Lower lobe of right lung (tissue), 2 donors: ENCODE measurements around the gene CTSW. TPM values are rescaled to one million over a fixed set of nuclear protein-coding genes. Genes with fewer than 3 reads are reported as not detected.

Source experiments
- ATAC-seq, 2 donors: fragments of 200-7000 bp; cut with Tn5 transposase; one replicate each; pipeline ENCODE4 v1.9.1; 2020 to 2022; ENCODE audit warnings: mild to moderate bottlenecking in 2 of 2, moderate library complexity in 2 of 2
- DNase-seq: peaks from one replicate; pipeline ENCODE4 v3.0.0-alpha.2; 2020
- H3K27ac ChIP-seq: fragments of 200-600 bp; one replicate; pipeline ENCODE4 v1.8.0; 2022
- H3K27me3 ChIP-seq: fragments of 200-600 bp; one replicate; pipeline ENCODE4 v1.8.0; 2022; ENCODE audit warnings: low read depth
- H3K36me3 ChIP-seq: fragments of 200-600 bp; one replicate; pipeline ENCODE4 v1.8.0; 2022; ENCODE audit warnings: mild to moderate bottlenecking
- H3K4me1 ChIP-seq: fragments of 200-600 bp; one replicate; pipeline ENCODE4 v1.8.0; 2022
- H3K4me3 ChIP-seq: fragments of 200-600 bp; one replicate; pipeline ENCODE4 v1.8.0; 2022; ENCODE audit warnings: mild to moderate bottlenecking
- H3K9me3 ChIP-seq: fragments of 200-600 bp; one replicate; pipeline ENCODE4 v1.8.0; 2022
- intact Hi-C: fragments of 100-400 bp; cut with DNase I; formaldehyde crosslinking; loops from one replicate; pipeline ENCODE4 v1.11.0; 2022
- total RNA-seq: library from RNA; stranded (reverse); fragmentation: NEBNext Ultra II Directional; extraction: Animal tissue kit (Norgen Biotek cat#: 25700); gene quantifications from one replicate; pipeline ENCODE4 v1.2.1, GENCODE V29; 2021
- TF ChIP-seq, protein P1 (sequence below): fragments of 200-600 bp; IDR thresholded peaks from one replicate; pipeline ENCODE4 v1.8.0; 2022; ENCODE audit warnings: antibody characterized with exemption, mild to moderate bottlenecking
- donor health status: DM: no; HTN: yes; CAD: no; lungs with severe emphysema.

The CTSW gene
- total RNA-seq, 1 donor from 2014 or later, result 20.6 TPM

DNA sequence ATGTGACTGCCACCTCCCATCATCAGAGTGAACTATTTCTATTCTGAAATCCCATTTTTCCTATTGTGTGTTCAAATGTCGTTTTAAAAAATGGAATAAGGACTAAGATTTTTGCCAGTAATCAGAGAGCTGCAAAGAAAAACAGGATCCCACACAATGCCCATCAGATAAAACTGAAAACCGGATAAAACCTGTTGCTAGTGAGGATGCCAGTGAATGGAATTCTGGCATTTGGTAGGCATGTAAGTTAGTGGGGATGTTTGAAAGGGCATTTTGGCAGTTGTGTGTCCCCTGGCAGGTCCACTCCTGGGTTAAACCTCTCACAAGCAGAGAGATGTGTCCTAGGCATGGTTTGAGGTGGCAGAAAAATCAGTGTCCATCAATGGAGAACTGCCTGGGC is 45.8 kb downstream of the CTSW start:
- TF ChIP-seq, protein P1, sequence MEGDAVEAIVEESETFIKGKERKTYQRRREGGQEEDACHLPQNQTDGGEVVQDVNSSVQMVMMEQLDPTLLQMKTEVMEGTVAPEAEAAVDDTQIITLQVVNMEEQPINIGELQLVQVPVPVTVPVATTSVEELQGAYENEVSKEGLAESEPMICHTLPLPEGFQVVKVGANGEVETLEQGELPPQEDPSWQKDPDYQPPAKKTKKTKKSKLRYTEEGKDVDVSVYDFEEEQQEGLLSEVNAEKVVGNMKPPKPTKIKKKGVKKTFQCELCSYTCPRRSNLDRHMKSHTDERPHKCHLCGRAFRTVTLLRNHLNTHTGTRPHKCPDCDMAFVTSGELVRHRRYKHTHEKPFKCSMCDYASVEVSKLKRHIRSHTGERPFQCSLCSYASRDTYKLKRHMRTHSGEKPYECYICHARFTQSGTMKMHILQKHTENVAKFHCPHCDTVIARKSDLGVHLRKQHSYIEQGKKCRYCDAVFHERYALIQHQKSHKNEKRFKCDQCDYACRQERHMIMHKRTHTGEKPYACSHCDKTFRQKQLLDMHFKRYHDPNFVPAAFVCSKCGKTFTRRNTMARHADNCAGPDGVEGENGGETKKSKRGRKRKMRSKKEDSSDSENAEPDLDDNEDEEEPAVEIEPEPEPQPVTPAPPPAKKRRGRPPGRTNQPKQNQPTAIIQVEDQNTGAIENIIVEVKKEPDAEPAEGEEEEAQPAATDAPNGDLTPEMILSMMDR, result no peak
- intact Hi-C loops, result no loop called here
- Histone ChIP-seq H3K9me3 (no peaks in the 10 kb centered on the region), H3K4me3 (no peak overlapping the region), H3K4me1 (peaks cover 22% of the 10 kb centered on the region), H3K27me3 (no peaks in the 10 kb centered on the region), H3K27ac (no peak overlapping the region), H3K36me3 (peaks cover 28% of the 10 kb centered on the region)
- ATAC-seq (no peak), DNase-seq (no peak)

DNA sequence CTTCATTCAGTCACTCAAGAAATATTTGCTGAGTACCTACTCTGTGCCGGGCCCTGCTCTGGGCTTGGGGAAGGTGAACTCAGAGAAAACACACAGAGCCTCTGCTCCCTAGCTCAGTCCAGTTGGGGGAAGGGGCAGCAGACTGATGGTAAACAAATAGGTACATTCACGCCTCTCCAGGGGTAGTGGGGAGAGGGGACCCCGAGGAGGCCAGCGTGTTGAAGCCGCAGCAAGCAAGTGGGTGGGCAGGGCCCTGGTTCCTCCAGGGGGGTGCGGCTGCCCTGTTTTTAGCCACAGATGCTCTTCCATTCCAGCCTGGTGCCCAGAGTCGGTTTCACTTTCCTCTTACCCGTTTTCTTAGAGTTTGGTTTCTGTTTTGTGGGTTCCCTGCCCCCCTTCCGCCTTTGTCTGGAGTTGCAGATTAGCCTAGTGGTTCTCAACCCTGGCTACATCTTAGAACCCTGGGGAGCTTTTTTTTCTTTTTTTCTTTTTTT is 48.3 kb downstream of the CTSW start:
- TF ChIP-seq, protein P1, result no peak
- no peaks in the 10 kb centered on the region for H3K9me3 ChIP-seq
- ATAC-seq (peak; percentile 73 to 75), DNase-seq (peak; percentile 65)
- H3K4me3 ChIP-seq, result peak overlapping the region; percentile 32
- peak overlapping the region; percentile 66 for H3K27ac ChIP-seq
- H3K27me3 ChIP-seq, result no peaks in the 10 kb centered on the region
- H3K4me1 ChIP-seq, result peaks cover 13% of the 10 kb centered on the region
- intact Hi-C loops, result no loop called here
- H3K36me3 ChIP-seq, result peaks cover 8% of the 10 kb centered on the region

DNA sequence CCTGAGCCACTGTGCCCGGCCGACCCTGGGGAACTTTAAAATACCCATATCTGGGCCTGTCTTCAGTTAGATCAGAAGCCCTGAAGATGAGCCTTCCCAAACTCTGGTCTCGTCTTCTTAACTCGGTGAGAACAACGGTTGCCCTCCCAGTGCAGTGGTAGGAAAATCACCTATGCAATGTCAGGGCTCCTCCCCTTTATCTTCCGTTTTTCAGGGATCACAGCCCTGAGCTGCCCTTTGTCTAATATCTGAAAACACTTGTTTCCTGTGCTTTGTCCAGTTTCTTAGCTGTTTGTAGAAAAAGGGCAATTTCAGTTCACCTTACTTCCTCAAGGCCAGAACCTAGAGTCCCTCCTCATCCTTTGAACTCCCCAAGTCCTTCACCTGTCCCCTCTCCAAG is 49.0 kb downstream of the CTSW start:
- H3K27ac ChIP-seq, result peak overlapping the region; percentile 66
- ATAC-seq, result no peak
- no peak for DNase-seq
- intact Hi-C loops, result no loop called here
- H3K4me1 ChIP-seq, result peaks cover 13% of the 10 kb centered on the region
- no peaks in the 10 kb centered on the region for H3K27me3 ChIP-seq
- H3K9me3 ChIP-seq, result no peaks in the 10 kb centered on the region
- H3K4me3 ChIP-seq, result peak overlapping the region; percentile 32
- peaks cover under 1% of the 10 kb centered on the region for H3K36me3 ChIP-seq
- TF ChIP-seq, protein P1, result no peak

DNA sequence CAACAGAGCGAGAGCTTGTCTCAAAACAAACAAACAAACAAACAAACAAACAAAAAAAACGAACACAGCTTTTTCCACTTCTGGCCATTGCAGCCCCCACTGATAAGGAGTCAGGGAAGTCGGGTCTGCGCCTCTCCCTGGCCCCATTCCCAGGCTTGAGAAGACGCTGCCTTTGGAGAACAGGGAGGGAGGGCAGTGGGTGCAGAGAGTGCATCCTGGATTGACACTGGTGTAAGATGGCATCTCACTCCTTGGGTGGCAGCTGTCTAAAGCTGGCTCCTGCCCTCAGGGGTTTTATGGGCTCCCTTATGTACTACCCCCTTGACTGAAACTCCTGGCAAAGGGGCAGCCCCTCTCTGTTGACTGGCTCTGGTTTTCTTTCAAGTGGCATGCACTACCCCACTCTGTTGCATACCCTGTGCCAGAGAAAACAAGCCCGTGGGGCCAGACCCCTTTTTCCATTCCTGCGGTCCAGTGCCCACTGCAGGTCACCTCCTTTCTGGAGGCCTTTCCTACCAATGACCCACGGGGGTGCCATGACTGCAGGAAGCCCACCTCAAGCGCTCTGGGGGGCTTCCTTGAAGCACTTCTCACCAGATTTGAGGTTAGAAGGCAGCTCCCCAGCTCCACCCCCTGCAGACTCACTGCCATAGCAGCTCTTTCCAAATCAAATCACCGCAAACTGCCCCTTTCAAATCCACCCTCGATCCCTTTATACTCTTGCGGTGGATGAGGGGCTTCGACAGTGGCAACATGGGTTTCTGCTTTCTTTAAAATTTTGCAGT is 52.3 kb downstream of the CTSW start:
- no peak for ATAC-seq
- peaks cover 8% of the 10 kb centered on the region for H3K27me3 ChIP-seq
- intact Hi-C loops, result no loop called here
- no peak for DNase-seq
- no peaks in the 10 kb centered on the region for H3K36me3 ChIP-seq
- TF ChIP-seq, protein P1, result no peak
- H3K9me3 ChIP-seq, result no peaks in the 10 kb centered on the region
- H3K27ac ChIP-seq, result no peak overlapping the region
- H3K4me1 ChIP-seq, result peaks cover 13% of the 10 kb centered on the region
- H3K4me3 ChIP-seq, result no peak overlapping the region

DNA sequence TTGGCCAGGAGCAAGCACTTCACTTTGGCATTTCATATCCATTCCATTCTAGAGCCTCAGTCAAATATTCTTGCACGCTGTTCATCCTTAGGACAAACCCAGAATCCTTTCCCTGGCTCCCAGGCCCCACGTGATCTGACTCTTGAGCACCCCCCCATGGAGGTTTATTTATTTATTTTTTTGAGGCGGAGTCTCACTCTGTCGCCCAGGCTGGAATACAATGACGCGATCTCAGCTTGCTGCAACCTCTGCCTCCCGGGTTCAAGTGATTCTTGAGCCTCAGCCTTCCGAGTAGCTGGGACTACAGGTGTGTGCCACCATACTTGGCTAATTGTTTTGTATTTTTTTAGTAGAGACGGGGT is 52.9 kb downstream of the CTSW start:
- Histone ChIP-seq H3K4me1 (peaks cover 13% of the 10 kb centered on the region), H3K27me3 (peaks cover 8% of the 10 kb centered on the region), H3K27ac (no peak overlapping the region), H3K9me3 (no peaks in the 10 kb centered on the region), H3K36me3 (no peaks in the 10 kb centered on the region), H3K4me3 (no peak overlapping the region)
- intact Hi-C loops, result no loop called here
- ATAC-seq (no peak), DNase-seq (no peak)
- TF ChIP-seq, protein P1, result no peak

Other genes starting within 250 kb of the CTSW start
- 102 TPM for gene SIPA1, start 241.7 kb upstream of the CTSW start, total RNA-seq
- 68.9 TPM for gene RELA, start 216.9 kb upstream of the CTSW start, total RNA-seq
- gene KAT5, start 167.6 kb upstream of the CTSW start, total RNA-seq, result 82.6 TPM
- gene RNASEH2C, start 159.0 kb upstream of the CTSW start, total RNA-seq, result 44.4 TPM
- gene AP5B1, start 98.9 kb upstream of the CTSW start, total RNA-seq, result 46.3 TPM
- gene OVOL1, start 92.8 kb upstream of the CTSW start, total RNA-seq, result 0.89 TPM
- gene SNX32, start 45.9 kb upstream of the CTSW start, total RNA-seq, result 0.47 TPM
- 647 TPM for gene CFL1, start 21.7 kb upstream of the CTSW start, total RNA-seq
- gene MUS81, start 19.4 kb upstream of the CTSW start, total RNA-seq, result 52.8 TPM
- 53.9 TPM for gene EFEMP2, start 7.0 kb upstream of the CTSW start, total RNA-seq
- gene FIBP, start 8.6 kb downstream of the CTSW start, total RNA-seq, result 44.0 TPM
- gene CCDC85B, start 10.8 kb downstream of the CTSW start, total RNA-seq, result 28.6 TPM
- 2.2 TPM for gene FOSL1, start 20.6 kb downstream of the CTSW start, total RNA-seq
- 36.5 TPM for gene C11orf68, start 39.2 kb downstream of the CTSW start, total RNA-seq
- gene DRAP1, start 39.6 kb downstream of the CTSW start, total RNA-seq, result 63.3 TPM
- not detected for gene TSGA10IP, start 65.6 kb downstream of the CTSW start, total RNA-seq
- 51.0 TPM for gene SART1, start 81.9 kb downstream of the CTSW start, total RNA-seq
- gene EIF1AD, start 122.3 kb downstream of the CTSW start, total RNA-seq, result 29.0 TPM
- 156 TPM for gene BANF1, start 122.7 kb downstream of the CTSW start, total RNA-seq
- 11.0 TPM for gene CST6, start 132.2 kb downstream of the CTSW start, total RNA-seq
- gene CATSPER1, start 146.6 kb downstream of the CTSW start, total RNA-seq, result 3.6 TPM
- gene GAL3ST3, start 169.3 kb downstream of the CTSW start, total RNA-seq, result not detected
- 145 TPM for gene SF3B2, start 172.5 kb downstream of the CTSW start, total RNA-seq
- gene PACS1, start 190.4 kb downstream of the CTSW start, total RNA-seq, result 50.8 TPM